LNCAP (cell line): ENCODE results near the gene CTBP2.

Source experiments
- CTCF ChIP-seq: fragments of 450-650 bp; IDR thresholded peaks from 2 replicates; pipeline ENCODE4 v1.5.1; 2017; ENCODE audit warnings: mild to moderate bottlenecking

CTBP2 gene

GRCh38 chr10:125101049-125101448, 59.3 kb downstream of the CTBP2 start:
- no peak for TF ChIP-seq CTCF

- TF ChIP-seq CTCF = no peak
Observed at GRCh38 chr10:125097409-125098070, 62.8 kb downstream of the CTBP2 start.

GRCh38 chr10:125096975-125097374, 63.4 kb downstream of the CTBP2 start:
- no peak for TF ChIP-seq CTCF

GRCh38 chr10:125096371-125096770, 64.0 kb downstream of the CTBP2 start:
- TF ChIP-seq CTCF = no peak

GRCh38 chr10:125095776-125096175, 64.6 kb downstream of the CTBP2 start:
- no peak for TF ChIP-seq CTCF

- TF ChIP-seq CTCF = no peak
Observed at GRCh38 chr10:125095228-125095627, 65.1 kb downstream of the CTBP2 start.

- TF ChIP-seq CTCF = no peak
Observed at GRCh38 chr10:125094806-125095205, 65.6 kb downstream of the CTBP2 start.
